GM19035 (cell line): Measurements from ENCODE around the gene DENND6B.

Source experiments
- ATAC-seq: cut with Tn5 transposase; IDR thresholded peaks from one replicate; pipeline ENCODE4 v1.9.1; 2021; ENCODE audit not compliant: unreplicated experiment

The DENND6B gene

DNA sequence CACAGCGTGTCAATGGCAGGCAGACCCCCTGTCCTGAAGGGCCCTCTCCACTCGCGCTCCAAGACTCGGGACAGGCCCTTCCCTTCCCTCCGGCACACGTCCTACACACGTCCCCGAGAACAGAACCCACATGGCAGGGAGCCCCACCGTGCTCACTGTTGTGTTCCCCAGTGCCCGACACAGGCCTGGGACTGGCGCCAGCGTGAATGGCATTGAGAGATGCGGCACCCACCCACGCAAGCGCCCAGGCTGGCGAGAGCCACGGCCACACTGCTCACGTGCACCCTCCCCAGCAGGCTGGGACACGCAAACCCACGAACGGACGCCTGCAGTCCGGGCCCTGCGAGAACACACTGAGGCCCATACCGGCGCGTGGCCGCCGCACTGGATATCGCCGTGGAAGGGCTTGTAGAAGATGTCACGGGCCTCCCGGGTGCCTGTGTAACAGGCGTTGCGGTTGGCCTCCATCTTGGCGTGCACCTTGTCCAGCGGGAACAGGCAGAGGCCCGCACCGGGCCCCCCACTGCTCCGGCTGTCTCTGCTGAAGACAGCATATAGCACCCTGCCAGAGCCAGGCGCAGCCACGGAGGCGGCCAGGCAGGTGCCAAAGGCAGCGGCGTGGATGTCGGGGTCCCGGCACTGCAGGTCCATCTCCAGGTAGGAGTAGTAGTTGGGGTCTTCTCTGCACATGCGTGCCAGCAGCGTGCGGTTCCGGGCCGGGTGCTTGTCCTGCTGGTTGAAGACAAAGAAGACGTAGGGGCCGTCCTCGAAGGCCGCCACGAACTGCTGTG lies 37.5 kb downstream of the DENND6B start:
- ATAC-seq: no peak

DNA sequence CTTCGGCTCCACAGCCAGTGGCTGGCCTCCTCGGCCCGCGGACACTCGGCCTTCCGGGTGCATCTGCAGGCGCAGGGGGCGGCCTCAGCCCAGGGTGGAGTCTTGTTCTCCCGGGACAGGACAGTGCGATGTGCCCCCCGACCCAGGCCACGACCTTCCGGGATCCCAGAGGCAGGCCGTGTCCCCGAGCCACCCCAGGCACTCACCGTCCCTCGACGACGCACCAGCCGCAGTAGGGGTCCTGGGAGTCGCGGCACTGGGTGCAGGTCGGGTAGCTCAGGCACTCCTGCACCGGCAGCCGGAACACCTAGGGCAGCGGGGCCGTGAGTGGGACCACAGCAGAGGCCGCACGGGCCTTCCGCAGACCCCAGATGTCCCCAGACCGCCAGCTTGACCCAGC lies 39.1 kb downstream of the DENND6B start:
- ATAC-seq: no peak

DNA sequence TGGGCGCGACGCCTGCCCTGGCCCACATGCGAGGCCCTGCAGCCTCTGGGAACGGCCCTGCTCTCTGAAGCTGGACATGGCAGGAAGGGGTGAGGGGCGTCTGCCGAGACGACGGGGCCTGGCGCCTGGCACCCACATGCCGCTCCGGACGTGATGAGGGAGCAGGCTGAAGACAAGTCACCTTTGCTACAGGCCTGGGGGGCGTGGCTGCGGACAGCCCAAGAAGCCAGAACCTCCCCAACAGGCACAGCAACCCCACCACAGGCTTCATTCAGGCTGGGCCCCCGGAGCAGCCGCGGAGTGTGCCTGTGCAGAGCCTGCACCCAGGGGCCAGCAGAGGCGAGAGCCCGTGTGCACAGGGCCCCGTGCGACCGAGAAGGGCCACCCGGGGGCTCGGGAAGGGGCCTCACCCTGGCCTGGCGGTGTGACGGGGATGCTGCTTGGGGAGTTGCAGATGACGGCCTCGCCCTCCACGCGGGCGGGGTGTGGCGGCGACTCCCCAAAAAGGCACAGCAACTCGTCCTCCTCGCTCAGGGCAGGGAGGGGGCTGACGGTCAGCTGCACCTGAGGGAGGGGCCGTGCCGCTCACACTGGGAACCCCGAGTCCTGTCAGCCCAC lies 40.0 kb downstream of the DENND6B start:
- no peak for ATAC-seq

DNA sequence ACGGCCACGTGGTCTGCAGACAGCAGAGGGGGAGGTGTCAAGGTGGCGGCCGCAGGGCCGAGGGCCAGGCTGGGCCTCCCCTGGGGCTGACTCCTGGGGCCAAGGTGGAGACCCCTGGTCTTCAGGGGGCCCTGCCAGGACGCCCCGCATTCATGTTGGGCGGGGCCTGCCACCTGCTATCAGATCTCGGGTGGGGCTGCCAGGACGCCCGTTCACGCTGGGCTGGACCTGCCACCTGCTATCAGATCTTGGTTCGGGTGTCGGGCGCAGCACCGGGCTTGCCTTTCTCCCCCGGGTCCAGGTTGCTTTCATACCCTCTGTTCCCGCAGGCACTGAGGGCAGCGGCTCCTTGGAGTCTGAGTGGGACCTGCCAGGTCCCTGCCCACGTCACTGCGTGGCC lies 40.5 kb downstream of the DENND6B start:
- ATAC-seq: no peak

DNA sequence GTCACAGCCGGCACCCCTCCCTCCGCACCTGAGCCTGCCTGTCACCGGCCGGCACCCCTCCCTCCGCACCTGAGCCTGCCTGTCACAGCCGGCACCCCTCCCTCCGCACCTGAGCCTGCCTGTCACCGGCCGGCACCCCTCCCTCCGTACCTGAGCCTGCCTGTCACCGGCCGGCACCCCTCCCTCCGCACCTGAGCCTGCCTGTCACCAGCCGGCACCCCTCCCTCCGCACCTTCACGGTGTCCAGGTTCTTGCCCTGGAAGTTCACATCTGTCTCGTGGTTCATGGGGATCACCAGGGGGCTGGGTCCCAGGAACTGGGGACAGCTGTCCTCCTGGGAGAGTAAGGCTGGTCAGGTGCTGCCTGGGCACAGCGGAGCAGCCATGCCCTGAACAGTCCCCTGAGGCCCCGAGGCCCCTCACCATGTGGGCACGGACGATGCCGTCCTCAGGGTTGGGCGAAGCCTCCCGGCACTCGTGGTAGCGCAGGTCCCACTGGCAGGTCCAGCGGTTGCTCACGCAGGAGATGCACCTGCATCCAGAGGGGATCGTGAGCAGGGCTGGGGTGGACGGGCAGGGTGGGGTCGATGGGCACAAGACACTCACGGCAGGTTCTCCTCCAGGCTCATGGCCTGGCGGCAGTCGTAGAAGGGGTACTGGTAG lies 41.1 kb downstream of the DENND6B start:
- no peak for ATAC-seq

DNA sequence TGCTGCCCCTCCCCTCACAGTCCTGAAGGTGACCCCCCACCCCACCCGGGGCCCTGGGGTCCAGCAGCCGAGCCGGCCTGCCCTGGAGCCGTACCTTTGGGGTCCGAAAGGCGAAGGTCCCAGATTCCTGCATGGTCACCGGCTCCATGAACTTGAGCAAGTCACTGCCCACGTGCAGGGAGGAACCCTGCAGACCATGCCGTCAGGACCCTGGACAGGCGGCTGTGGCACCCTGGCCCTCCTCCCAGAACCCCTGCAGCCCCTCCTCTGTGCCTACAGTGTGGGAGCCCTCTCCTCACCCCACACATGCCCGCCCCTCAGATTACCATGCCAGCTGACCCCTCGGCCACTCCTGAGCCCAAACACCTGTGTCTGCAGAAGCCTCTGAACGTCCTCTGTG lies 42.3 kb downstream of the DENND6B start:
- ATAC-seq: no peak

DNA sequence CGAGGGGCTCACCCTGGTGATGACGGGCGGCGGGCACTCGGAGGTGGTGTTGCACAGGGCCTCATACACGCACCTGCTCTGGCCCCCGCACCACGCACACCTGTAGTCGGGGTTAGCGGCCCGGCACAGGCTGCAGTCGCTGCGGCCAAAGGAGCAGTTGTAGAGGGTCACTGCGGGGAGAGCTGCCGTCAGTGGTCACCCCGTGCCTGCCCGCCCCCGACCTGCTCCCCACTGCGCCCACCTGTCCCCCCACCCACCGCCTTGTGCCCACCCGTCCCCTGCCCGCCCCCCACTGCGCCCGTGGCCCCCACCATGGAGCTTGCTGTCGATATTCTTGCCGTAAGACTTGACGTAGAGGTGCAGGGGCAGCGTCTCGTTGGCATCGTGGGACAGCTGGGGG lies 43.0 kb downstream of the DENND6B start:
- no peak for ATAC-seq

DNA sequence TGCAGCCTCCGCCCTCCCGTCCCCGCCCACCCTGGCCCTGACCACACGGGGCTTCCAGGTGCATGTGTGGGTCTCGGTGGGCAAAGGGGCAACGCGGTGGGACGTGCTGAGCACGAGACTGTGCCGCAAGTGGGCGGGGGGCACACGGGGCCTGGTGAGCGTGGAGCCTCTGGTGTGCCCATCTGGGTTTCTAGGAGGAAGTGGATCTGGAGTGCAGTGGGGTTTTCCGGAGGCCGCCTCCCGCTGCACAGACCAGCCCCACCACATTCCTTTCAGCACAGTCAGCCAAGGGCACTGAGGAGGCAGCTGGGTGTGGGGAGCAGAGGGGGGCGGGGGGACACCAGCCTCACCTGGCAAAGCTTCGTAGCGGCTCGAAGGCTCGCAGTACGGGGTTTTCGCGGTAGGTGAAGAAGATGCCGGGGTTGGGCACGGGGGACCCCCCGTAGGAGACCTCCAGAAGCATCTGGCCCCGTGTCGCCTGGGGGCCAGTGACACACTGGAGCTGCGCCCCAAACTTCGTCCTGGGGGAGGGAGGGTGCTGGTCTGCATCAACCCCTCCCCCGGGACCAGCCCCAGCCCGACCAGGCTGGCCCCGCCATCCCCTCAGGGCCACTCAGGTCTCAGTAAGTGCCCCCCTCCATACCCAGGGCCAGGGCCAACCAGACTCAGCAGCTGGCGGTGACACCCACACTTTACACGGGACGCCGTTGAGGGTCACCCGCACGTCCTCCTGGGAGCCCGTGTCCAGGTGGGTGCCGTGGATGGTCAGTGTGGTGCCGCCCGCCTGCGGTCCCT lies 44.3 kb downstream of the DENND6B start:
- no peak for ATAC-seq

DNA sequence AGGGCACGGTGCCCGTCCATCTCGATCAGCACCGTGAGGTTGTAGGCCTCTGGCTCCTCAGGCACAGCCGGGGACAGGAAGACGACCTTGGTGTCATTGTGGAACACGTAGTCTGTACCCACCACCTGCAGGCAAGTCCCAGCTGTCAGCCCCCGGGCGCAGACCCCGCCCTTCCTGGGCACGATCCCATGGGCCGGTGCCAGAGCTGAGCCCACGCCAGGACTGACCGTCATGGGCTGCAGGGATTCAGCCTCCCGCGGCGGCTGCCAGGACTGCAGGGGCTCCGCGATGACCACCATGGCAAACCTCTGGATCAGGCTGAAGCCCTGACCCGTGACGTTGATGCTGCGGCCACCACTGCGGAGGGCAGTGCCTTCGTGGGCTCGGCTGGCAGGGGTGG lies 44.9 kb downstream of the DENND6B start:
- no peak for ATAC-seq

DNA sequence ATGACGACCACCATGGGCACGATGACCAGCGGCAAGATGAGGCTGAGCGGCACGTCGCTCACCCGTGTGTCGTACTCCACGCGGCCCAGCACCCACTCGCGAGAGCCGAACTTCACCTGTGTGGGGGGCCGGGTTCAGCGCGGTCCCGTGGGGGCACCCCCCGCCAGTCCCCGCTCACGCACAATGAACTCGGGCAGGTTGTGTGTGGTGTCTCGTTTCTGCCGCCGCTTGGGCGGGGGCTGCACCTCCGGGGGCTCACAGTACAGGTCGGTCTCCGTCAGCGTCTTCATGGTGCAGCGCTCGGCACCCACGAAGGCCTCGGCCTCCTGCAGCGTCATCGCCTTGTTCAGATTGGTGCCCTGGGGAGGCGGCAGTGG lies 45.4 kb downstream of the DENND6B start:
- ATAC-seq: no peak

DNA sequence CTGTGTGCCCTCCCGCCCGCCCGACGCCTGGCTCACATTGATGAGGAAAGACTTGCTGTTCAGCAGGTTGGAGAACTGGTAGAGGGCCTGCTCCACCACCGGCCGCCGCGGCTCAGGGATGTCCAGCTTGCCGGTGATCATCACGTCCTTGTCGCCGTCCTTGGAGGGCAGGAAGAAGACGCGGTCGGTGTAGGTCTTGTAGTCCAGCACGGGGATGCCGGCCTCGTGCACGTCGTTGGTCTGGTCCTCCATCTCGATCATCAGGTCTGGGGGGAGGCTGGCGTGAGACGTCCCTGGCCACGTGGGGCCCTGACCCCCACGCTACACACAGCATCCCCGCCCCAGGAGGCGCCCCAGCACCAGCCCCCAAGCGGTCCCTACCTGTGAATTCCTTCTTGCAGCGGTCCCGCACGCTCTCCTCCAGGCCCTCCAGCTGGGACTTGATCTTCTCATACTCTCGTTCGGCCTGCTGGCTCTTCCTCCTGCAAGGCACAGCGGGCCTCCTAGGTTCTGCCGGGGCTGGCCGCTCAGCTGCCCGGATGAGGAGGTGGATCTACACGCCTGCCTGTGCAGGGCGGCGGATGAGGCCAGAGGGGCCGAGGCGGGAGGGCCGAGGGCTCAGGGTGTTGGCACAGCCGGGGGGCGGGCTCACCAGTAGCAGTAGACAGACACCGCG lies 46.0 kb downstream of the DENND6B start:
- no peak for ATAC-seq

DNA sequence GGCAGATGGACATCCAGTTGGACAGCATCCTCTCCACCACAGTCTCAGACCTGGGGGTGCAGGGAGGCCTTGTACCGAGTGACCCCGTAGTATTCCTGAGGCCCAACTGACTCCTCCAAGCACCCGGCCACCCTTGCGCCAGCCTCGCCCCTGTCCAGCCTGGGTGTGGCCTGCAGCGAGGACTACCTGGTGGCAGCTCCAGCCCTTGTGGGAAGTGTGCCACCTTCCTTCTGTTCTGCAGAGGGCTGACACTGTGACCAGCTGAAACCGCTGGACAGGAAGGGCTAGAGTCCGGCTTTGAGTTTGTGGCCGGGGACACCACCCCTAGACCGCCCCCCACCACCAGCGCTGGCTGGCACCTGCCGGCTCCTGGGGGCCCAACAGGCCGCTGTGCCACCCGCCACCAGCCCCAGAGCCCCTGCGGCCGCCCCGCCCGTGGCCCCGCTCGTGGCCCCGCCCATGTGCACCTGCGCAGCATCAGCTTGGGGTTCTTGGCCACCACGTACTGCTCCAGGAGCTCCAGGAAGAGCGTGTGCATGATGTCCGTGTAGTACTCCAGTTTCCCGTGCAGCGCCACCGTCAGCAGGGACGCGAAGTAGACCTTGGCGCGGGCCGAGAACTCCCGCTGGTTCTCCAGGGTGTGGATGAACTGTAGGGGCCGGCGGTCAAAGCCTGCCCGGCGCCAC lies 46.6 kb downstream of the DENND6B start:
- no peak for ATAC-seq

DNA sequence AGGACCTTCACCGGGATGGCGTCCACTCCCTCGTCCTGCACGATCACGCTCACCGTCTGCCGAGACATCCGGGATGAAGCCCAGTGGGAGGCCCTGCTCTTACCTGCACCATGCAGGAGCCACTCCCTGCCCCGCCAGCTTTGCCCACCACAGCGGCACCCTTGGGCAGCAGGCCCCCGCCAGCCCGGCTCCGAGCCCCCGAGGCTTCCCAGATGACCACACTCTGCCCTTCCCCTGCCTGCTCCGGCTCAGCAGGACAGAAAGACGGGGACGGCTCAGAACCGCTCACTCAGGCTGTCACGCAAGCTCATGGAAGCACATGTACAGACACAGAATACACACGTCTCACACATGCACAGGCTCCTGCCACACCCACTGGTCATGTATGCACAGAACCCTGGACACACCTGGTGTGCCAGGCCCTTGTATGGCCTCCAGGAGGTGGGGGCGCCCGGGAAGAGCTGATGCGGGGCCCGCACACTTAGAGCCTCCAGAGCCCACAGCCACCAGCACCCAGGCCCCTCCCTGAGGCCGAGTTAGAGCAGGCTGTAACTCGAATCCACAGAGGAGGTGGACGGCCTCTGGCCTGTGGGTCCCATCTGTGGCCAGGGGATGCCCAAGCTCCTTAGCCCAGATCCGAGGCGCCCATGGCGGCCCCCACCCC lies 47.7 kb downstream of the DENND6B start:
- no peak for ATAC-seq

DNA sequence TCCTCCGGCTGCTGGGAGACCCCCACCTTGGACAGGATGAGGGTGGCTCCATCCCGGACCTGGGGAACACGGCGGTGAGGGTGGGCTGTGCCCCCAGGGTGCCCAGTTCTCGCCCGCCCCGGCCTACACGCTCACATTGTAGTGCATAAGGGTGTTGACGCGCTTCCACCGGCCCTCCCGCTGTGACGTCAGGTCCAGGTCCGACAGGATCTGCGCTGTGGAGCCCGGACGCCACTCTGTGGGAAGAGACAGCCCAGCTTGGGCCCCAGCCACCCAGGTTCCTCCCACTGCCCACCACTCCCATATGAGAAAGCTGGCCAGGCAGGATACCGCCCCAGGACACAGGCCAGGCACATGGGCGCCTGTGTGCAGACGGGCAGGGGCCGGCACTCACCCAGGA lies 48.4 kb downstream of the DENND6B start:
- no peak for ATAC-seq

DNA sequence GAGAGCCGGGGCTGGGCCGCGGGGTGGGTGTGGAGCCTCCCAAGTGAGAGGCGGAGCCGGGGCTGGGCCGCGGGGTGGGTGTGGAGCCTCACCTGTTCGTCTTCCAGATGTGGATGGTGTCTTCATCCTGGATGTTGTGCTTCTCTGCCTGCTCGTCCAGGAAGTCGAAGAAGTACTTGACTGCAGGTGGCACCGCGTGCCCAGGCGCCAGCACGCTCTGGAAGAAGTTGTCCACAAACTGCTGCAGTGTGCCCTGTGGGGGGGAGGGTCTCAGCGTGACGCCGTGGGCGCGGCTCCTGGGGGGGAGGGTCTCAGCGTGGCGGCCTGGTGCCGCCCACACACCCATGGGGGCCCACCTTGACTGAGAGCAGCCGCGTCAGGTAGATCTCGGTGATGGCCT lies 49.1 kb downstream of the DENND6B start:
- ATAC-seq: no peak

DNA sequence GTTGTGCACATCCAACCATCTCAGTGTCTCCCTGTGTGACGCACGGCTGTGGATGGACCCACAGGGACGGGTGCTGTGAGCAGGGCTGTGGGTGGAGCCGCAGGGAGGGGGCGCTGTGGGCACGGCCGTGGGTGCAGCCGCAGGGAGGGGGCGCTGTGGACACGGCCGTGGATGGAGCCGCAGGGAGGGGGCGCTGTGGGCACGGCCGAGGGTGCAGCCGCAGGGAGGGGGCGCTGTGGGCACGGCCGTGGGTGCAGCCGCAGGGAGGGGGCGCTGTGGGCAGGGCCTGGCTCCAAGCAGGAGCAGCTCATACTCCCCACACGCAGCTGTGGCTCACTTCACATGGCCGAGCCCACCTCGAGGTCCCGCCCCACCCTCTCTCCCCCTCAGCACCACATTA lies 50.7 kb downstream of the DENND6B start:
- ATAC-seq: no peak

DNA sequence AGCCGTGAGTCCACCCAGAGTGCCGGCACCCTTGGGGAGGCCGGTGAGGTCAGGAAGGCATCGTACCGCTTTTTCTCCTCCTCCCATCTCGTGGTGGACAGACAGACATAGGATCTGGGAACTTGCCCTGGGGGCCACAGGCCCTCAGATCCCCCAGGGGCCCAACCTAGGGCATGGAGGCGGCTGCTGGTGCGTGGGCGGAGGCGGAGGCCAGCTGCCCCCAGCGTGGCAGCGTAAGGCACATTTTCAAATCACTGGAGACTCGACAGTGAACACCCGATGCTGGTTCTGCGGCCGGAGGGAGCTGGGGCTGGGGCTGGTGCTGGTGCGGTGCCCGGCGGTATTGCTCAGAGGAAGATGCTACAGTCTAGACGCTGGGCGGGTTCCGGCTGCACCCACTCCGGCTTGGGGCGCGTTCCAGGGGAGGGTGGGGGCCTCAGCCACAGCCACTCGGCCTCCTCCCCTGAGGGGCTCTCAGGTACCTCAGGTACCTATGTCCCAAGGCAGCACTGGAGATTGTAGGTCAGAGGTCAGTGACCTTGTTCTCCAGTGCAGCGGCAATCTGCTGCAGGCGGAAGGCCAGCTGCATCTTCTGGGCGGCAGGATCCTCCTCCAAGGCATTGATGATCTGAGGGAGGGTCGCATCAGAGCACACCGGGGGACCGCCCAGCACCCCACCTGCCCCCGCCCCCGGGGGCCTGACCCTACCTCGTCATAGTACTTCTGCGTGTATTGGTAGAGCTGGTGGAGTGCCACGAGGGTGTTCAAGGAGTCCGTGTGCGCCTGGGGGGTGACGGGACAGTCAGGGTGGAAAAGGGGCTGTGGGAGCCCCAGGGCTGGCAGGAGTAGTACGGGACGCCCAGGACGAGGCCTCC lies 51.4 kb downstream of the DENND6B start:
- no peak for ATAC-seq

DNA sequence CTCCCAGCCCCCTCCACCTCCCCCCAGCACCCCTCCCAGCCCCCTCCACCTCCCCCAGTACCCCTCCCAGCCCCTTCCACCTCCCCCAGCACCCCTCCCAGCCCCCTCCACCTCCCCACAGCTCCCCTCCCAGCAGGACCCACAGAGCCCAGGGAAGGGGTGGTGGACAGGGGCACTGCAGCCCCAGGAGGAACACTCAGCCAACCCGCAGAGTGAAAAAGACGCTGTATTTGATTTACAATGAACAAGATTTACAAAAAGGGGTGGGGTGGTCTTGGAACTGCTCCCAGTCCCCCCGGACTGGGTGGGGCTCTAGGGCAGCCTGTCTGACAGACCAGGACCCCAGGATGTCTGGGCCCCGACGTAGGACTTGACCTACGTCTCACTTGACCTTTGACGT lies 52.0 kb downstream of the DENND6B start:
- no peak for ATAC-seq

DNA sequence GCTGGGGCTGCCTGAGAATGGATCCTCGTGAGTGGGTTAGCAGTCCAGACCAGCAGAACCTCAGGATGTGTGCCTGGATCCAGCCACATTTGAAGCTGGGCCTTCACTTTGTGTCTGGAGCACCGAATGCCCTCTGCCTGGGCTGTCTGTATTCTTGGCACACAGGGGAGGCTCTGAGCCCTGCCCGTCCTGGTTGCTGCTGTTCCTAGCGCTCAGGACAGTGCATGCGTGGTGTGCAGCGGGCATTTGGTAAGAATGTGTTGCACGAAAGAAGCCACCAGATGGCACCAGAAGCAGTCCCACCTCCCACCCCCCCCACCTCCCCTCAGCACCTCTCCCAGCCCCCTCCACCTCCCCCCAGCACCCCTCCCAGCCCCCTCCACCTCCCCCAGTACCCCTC lies 52.5 kb downstream of the DENND6B start:
- no peak for ATAC-seq
